Activated naive CD4-positive, alpha-beta T cell treated with anti-CD3 and anti-CD28 coated beads, Interleukin-2, amount 50 U/mL, for 24 hours (primary cell): ENCODE measurements around the gene SPIRE1.
"Not testable (repeated sequence)": the region's sequence is repeated elsewhere in the genome, so short reads cannot be mapped to it uniquely, and the experiment has no call there.

Experiments
- H3K27ac Mint-ChIP-seq: one replicate; pipeline ENCODE4 v1.8.0; 2021; ENCODE audit warnings: mild to moderate bottlenecking, mixed read lengths
- H3K27me3 Mint-ChIP-seq: one replicate; pipeline ENCODE4 v1.8.0; 2021; ENCODE audit warnings: mixed read lengths
- H3K36me3 Mint-ChIP-seq: one replicate; pipeline ENCODE4 v1.8.0; 2021; ENCODE audit warnings: mixed read lengths
- H3K4me1 Mint-ChIP-seq: one replicate; pipeline ENCODE4 v1.8.0; 2021; ENCODE audit warnings: mixed read lengths
- H3K4me3 Mint-ChIP-seq: one replicate; pipeline ENCODE4 v1.8.0; 2021; ENCODE audit warnings: mild to moderate bottlenecking, mixed read lengths
- H3K9me3 Mint-ChIP-seq: one replicate; pipeline ENCODE4 v1.8.0; 2021; ENCODE audit warnings: mixed read lengths

The SPIRE1 gene

GRCh38 chr18:12554796-12555388, 103.0 kb downstream of the SPIRE1 start:
- Mint-ChIP-seq H3K27ac (no peak overlapping the region), H3K36me3 (peaks cover 2% of the 10 kb centered on the region), H3K27me3 (peaks cover 2% of the 10 kb centered on the region), H3K4me3 (no peak overlapping the region), H3K4me1 (no peaks in the 10 kb centered on the region), H3K9me3 (peaks cover 5% of the 10 kb centered on the region)

- no peak overlapping the region for H3K27ac Mint-ChIP-seq
- H3K4me3 Mint-ChIP-seq: no peak overlapping the region
- H3K4me1 Mint-ChIP-seq: no peaks in the 10 kb centered on the region
- H3K36me3 Mint-ChIP-seq: peaks cover 2% of the 10 kb centered on the region
- H3K9me3 Mint-ChIP-seq: peaks cover 5% of the 10 kb centered on the region
- peaks cover 2% of the 10 kb centered on the region for H3K27me3 Mint-ChIP-seq
Observed at GRCh38 chr18:12552879-12553242, 105.0 kb downstream of the SPIRE1 start.

GRCh38 chr18:12551943-12552878, 105.7 kb downstream of the SPIRE1 start:
- not testable (repeated sequence) for H3K36me3 Mint-ChIP-seq

GRCh38 chr18:12551466-12551865, 106.4 kb downstream of the SPIRE1 start:
- H3K27ac Mint-ChIP-seq, H3K4me1 Mint-ChIP-seq, H3K9me3 Mint-ChIP-seq, H3K4me3 Mint-ChIP-seq, H3K36me3 Mint-ChIP-seq, H3K27me3 Mint-ChIP-seq: not testable (repeated sequence)

More at GRCh38 chr18:12551943-12552878, 105.7 kb downstream of the SPIRE1 start:
- H3K27me3 Mint-ChIP-seq, H3K4me1 Mint-ChIP-seq, H3K9me3 Mint-ChIP-seq, H3K27ac Mint-ChIP-seq, H3K4me3 Mint-ChIP-seq: not testable (repeated sequence)

GRCh38 chr18:12543697-12544096, 114.2 kb downstream of the SPIRE1 start:
- Mint-ChIP-seq H3K36me3 (peaks cover 2% of the 10 kb centered on the region), H3K9me3 (peaks cover 6% of the 10 kb centered on the region), H3K4me3 (no peak overlapping the region), H3K27ac (no peak overlapping the region), H3K4me1 (no peaks in the 10 kb centered on the region), H3K27me3 (no peaks in the 10 kb centered on the region)

- no peaks in the 10 kb centered on the region for H3K36me3 Mint-ChIP-seq
- H3K9me3 Mint-ChIP-seq: peaks cover 6% of the 10 kb centered on the region
- H3K27me3 Mint-ChIP-seq: no peaks in the 10 kb centered on the region
- no peaks in the 10 kb centered on the region for H3K4me1 Mint-ChIP-seq
- no peak overlapping the region for H3K4me3 Mint-ChIP-seq
- no peak overlapping the region for H3K27ac Mint-ChIP-seq
Observed at GRCh38 chr18:12540751-12541150, 117.2 kb downstream of the SPIRE1 start.

- not testable (repeated sequence) for H3K9me3 Mint-ChIP-seq, H3K4me3 Mint-ChIP-seq, H3K27ac Mint-ChIP-seq, H3K4me1 Mint-ChIP-seq, H3K27me3 Mint-ChIP-seq, H3K36me3 Mint-ChIP-seq
Observed at GRCh38 chr18:12539158-12539557, 118.7 kb downstream of the SPIRE1 start.

- Mint-ChIP-seq H3K27ac (no peak overlapping the region), H3K4me3 (no peak overlapping the region), H3K4me1 (no peaks in the 10 kb centered on the region), H3K9me3 (no peaks in the 10 kb centered on the region), H3K36me3 (no peaks in the 10 kb centered on the region), H3K27me3 (peaks cover 1% of the 10 kb centered on the region)
Observed at GRCh38 chr18:12534820-12535219, 123.1 kb downstream of the SPIRE1 start.

- Mint-ChIP-seq H3K4me3 (no peak overlapping the region), H3K36me3 (no peaks in the 10 kb centered on the region), H3K4me1 (no peaks in the 10 kb centered on the region), H3K27ac (no peak overlapping the region), H3K27me3 (peaks cover 1% of the 10 kb centered on the region), H3K9me3 (no peaks in the 10 kb centered on the region)
Observed at GRCh38 chr18:12532661-12533060, 125.2 kb downstream of the SPIRE1 start.

GRCh38 chr18:12531749-12532148, 126.2 kb downstream of the SPIRE1 start:
- Mint-ChIP-seq H3K4me1 (no peaks in the 10 kb centered on the region), H3K4me3 (no peak overlapping the region), H3K27me3 (peaks cover 1% of the 10 kb centered on the region), H3K36me3 (no peaks in the 10 kb centered on the region), H3K27ac (no peak overlapping the region), H3K9me3 (no peaks in the 10 kb centered on the region)

GRCh38 chr18:12520442-12520992, 137.4 kb downstream of the SPIRE1 start:
- Mint-ChIP-seq H3K4me1 (no peaks in the 10 kb centered on the region), H3K4me3 (no peak overlapping the region), H3K27me3 (peaks cover 3% of the 10 kb centered on the region), H3K27ac (no peak overlapping the region), H3K9me3 (no peaks in the 10 kb centered on the region), H3K36me3 (no peaks in the 10 kb centered on the region)

- Mint-ChIP-seq H3K27ac (no peak overlapping the region), H3K9me3 (no peaks in the 10 kb centered on the region), H3K4me3 (no peak overlapping the region), H3K4me1 (no peaks in the 10 kb centered on the region), H3K27me3 (peaks cover 4% of the 10 kb centered on the region), H3K36me3 (no peaks in the 10 kb centered on the region)
Observed at GRCh38 chr18:12518832-12519531, 138.9 kb downstream of the SPIRE1 start.

GRCh38 chr18:12518326-12518725, 139.6 kb downstream of the SPIRE1 start:
- no peak overlapping the region for H3K27ac Mint-ChIP-seq
- H3K36me3 Mint-ChIP-seq: no peaks in the 10 kb centered on the region
- no peaks in the 10 kb centered on the region for H3K9me3 Mint-ChIP-seq
- peaks cover 4% of the 10 kb centered on the region for H3K27me3 Mint-ChIP-seq
- no peaks in the 10 kb centered on the region for H3K4me1 Mint-ChIP-seq
- H3K4me3 Mint-ChIP-seq: no peak overlapping the region

GRCh38 chr18:12517142-12517825, 140.6 kb downstream of the SPIRE1 start:
- Mint-ChIP-seq H3K4me3 (no peak overlapping the region), H3K27me3 (peaks cover 4% of the 10 kb centered on the region), H3K27ac (no peak overlapping the region), H3K36me3 (no peaks in the 10 kb centered on the region), H3K9me3 (no peaks in the 10 kb centered on the region), H3K4me1 (no peaks in the 10 kb centered on the region)

GRCh38 chr18:12516049-12516630, 141.8 kb downstream of the SPIRE1 start:
- H3K4me1 Mint-ChIP-seq: no peaks in the 10 kb centered on the region

More at GRCh38 chr18:12516049-12516630, 141.8 kb downstream of the SPIRE1 start:
- H3K27ac Mint-ChIP-seq: no peak overlapping the region
- H3K4me3 Mint-ChIP-seq: no peak overlapping the region
- no peaks in the 10 kb centered on the region for H3K9me3 Mint-ChIP-seq
- H3K36me3 Mint-ChIP-seq: no peaks in the 10 kb centered on the region
- peaks cover 4% of the 10 kb centered on the region for H3K27me3 Mint-ChIP-seq
